ENCODE measurements around the gene KDM4F. TPM values are rescaled to one million over a fixed set of nuclear protein-coding genes. Genes with fewer than 3 reads are reported as not detected.
"Not testable (repeated sequence)": the region's sequence is repeated elsewhere in the genome, so short reads cannot be mapped to it uniquely, and the experiment has no call there.

KDM4F gene
- not detected in 2 replicates for total RNA-seq (2014; rRNA removed; shearing (Covaris generic))

- not testable (repeated sequence) for H3K27me3 ChIP-seq; H3K4me1 ChIP-seq; DNase-seq; H3K27ac ChIP-seq; H3K4me3 ChIP-seq; H3K36me3 ChIP-seq; H3K9me3 ChIP-seq (replicated peaks)
Measured at GRCh38 chr11:95049122-95049521, at the start of gene KDM4F. KDM4F (plus strand) TSS chr11:95049422.

GRCh38 chr11:95003716-95004115, 45.5 kb upstream of the KDM4F start:
- no peak overlapping the region for H3K4me3 ChIP-seq
- H3K4me1 ChIP-seq = no peaks in the 10 kb centered on the region
- H3K9me3 ChIP-seq (replicated peaks) = no peaks in the 10 kb centered on the region
- H3K36me3 ChIP-seq = no peaks in the 10 kb centered on the region
- H3K27ac ChIP-seq = no peak overlapping the region
- no peak for DNase-seq
- no peaks in the 10 kb centered on the region for H3K27me3 ChIP-seq

- Histone ChIP-seq H3K4me3 (no peak overlapping the region), H3K27me3 (no peaks in the 10 kb centered on the region), H3K9me3 (replicated peaks) (no peaks in the 10 kb centered on the region), H3K27ac (no peak overlapping the region), H3K36me3 (no peaks in the 10 kb centered on the region), H3K4me1 (no peaks in the 10 kb centered on the region)
- no peak for DNase-seq
Measured at GRCh38 chr11:95005642-95006041, 43.6 kb upstream of the KDM4F start.

- Histone ChIP-seq H3K9me3 (replicated peaks) (no peaks in the 10 kb centered on the region), H3K36me3 (no peaks in the 10 kb centered on the region), H3K4me3 (no peak overlapping the region), H3K27me3 (no peaks in the 10 kb centered on the region), H3K4me1 (no peaks in the 10 kb centered on the region), H3K27ac (no peak overlapping the region)
- no peak for DNase-seq
Measured at GRCh38 chr11:95011376-95011775, 37.8 kb upstream of the KDM4F start.

GRCh38 chr11:95014184-95014821, 34.9 kb upstream of the KDM4F start:
- Histone ChIP-seq H3K4me1 (no peaks in the 10 kb centered on the region), H3K9me3 (replicated peaks) (no peaks in the 10 kb centered on the region), H3K27ac (no peak overlapping the region), H3K36me3 (no peaks in the 10 kb centered on the region), H3K27me3 (no peaks in the 10 kb centered on the region), H3K4me3 (no peak overlapping the region)
- DNase-seq = no peak

GRCh38 chr11:95016139-95016538, 33.1 kb upstream of the KDM4F start:
- Histone ChIP-seq H3K9me3 (replicated peaks) (no peaks in the 10 kb centered on the region), H3K36me3 (no peaks in the 10 kb centered on the region), H3K27me3 (no peaks in the 10 kb centered on the region), H3K4me1 (no peaks in the 10 kb centered on the region), H3K4me3 (no peak overlapping the region), H3K27ac (no peak overlapping the region)
- DNase-seq = no peak

- not testable (repeated sequence) for H3K27me3 ChIP-seq; H3K4me1 ChIP-seq; H3K4me3 ChIP-seq; DNase-seq; H3K36me3 ChIP-seq; H3K9me3 ChIP-seq (replicated peaks); H3K27ac ChIP-seq
Measured at GRCh38 chr11:95021468-95021867, 27.8 kb upstream of the KDM4F start.

- no peaks in the 10 kb centered on the region for H3K27me3 ChIP-seq
- no peaks in the 10 kb centered on the region for H3K36me3 ChIP-seq
- no peaks in the 10 kb centered on the region for H3K4me1 ChIP-seq
- H3K4me3 ChIP-seq = no peak within 1 kb of the TSS
- H3K9me3 ChIP-seq (replicated peaks) = no peaks in the 10 kb centered on the region
- H3K27ac ChIP-seq = no peak within 1 kb of the TSS
- no peak for DNase-seq
Measured at GRCh38 chr11:95024958-95025357, 24.3 kb upstream of the KDM4F start, which contains the start of gene KDM4E. KDM4E (plus strand) TSS chr11:95025258; CDS start chr11:95025558, 300 bp downstream.

GRCh38 chr11:95025594-95025993, 23.6 kb upstream of the KDM4F start:
- not testable (repeated sequence) for H3K9me3 ChIP-seq (replicated peaks)

GRCh38 chr11:95028357-95028756, 20.9 kb upstream of the KDM4F start:
- H3K9me3 ChIP-seq (replicated peaks) = no peaks in the 10 kb centered on the region
- H3K36me3 ChIP-seq = no peaks in the 10 kb centered on the region
- no peak overlapping the region for H3K27ac ChIP-seq
- H3K4me1 ChIP-seq = no peaks in the 10 kb centered on the region
- H3K27me3 ChIP-seq = no peaks in the 10 kb centered on the region
- H3K4me3 ChIP-seq = no peak overlapping the region
- DNase-seq = no peak

More at GRCh38 chr11:95025594-95025993, 23.6 kb upstream of the KDM4F start:
- H3K27me3 ChIP-seq, H3K27ac ChIP-seq, H3K36me3 ChIP-seq, H3K4me1 ChIP-seq, H3K4me3 ChIP-seq, DNase-seq: not testable (repeated sequence)

- H3K4me3 ChIP-seq = no peak overlapping the region
- H3K9me3 ChIP-seq (replicated peaks) = no peaks in the 10 kb centered on the region
- H3K4me1 ChIP-seq = no peaks in the 10 kb centered on the region
- no peak for DNase-seq
- H3K27ac ChIP-seq = no peak overlapping the region
- no peaks in the 10 kb centered on the region for H3K36me3 ChIP-seq
- H3K27me3 ChIP-seq = no peaks in the 10 kb centered on the region
Measured at GRCh38 chr11:95033051-95033450, 16.2 kb upstream of the KDM4F start.

GRCh38 chr11:95035316-95035715, 13.9 kb upstream of the KDM4F start:
- H3K36me3 ChIP-seq = no peaks in the 10 kb centered on the region
- no peaks in the 10 kb centered on the region for H3K9me3 ChIP-seq (replicated peaks)
- no peaks in the 10 kb centered on the region for H3K27me3 ChIP-seq
- H3K27ac ChIP-seq = no peak overlapping the region
- H3K4me3 ChIP-seq = no peak overlapping the region
- no peaks in the 10 kb centered on the region for H3K4me1 ChIP-seq
- DNase-seq = no peak

- not testable (repeated sequence) for H3K9me3 ChIP-seq (replicated peaks); H3K27ac ChIP-seq; H3K36me3 ChIP-seq; H3K4me3 ChIP-seq; H3K27me3 ChIP-seq; DNase-seq; H3K4me1 ChIP-seq
Measured at GRCh38 chr11:95037356-95038035, 11.7 kb upstream of the KDM4F start.

- no peaks in the 10 kb centered on the region for H3K4me1 ChIP-seq
- DNase-seq = no peak
- H3K27ac ChIP-seq = no peak overlapping the region
- no peaks in the 10 kb centered on the region for H3K9me3 ChIP-seq (replicated peaks)
- no peaks in the 10 kb centered on the region for H3K27me3 ChIP-seq
- no peak overlapping the region for H3K4me3 ChIP-seq
- H3K36me3 ChIP-seq = no peaks in the 10 kb centered on the region
Measured at GRCh38 chr11:95042239-95042638, 7.0 kb upstream of the KDM4F start.

- no peaks in the 10 kb centered on the region for H3K4me1 ChIP-seq
- no peaks in the 10 kb centered on the region for H3K27me3 ChIP-seq
- H3K36me3 ChIP-seq = no peaks in the 10 kb centered on the region
- no peaks in the 10 kb centered on the region for H3K9me3 ChIP-seq (replicated peaks)
- H3K27ac ChIP-seq = no peak overlapping the region
- no peak for DNase-seq
- no peak overlapping the region for H3K4me3 ChIP-seq
Measured at GRCh38 chr11:95042906-95043305, 6.3 kb upstream of the KDM4F start.

- H3K36me3 ChIP-seq = no peaks in the 10 kb centered on the region
- no peaks in the 10 kb centered on the region for H3K4me1 ChIP-seq
- H3K4me3 ChIP-seq = no peak overlapping the region
- DNase-seq = no peak
- no peaks in the 10 kb centered on the region for H3K9me3 ChIP-seq (replicated peaks)
- H3K27me3 ChIP-seq = no peaks in the 10 kb centered on the region
- no peak overlapping the region for H3K27ac ChIP-seq
Measured at GRCh38 chr11:95044010-95044409, 5.2 kb upstream of the KDM4F start.

Data from SJCRH30 (cell line).